Endothelial cell of umbilical vein (primary cell): ENCODE data around the gene OR6X1.

Experiments used
- CTCF ChIP-seq, 2 donors: IDR thresholded peaks; 1 replicate in 1 of 2; 2 replicates in 1 of 2; pipeline ENCODE4 v1.5.1; 2011; ENCODE audit warnings: low read length in 2 of 2, mild to moderate bottlenecking in 2 of 2, moderate library complexity in 2 of 2, control low read depth in 1 of 2, inconsistent platforms in 1 of 2, low read depth in 1 of 2; ENCODE audit not compliant: insufficient read depth in 1 of 2; ENCODE audit errors: extremely low read depth in 1 of 2
- EZH2 ChIP-seq: IDR thresholded peaks from 2 replicates; pipeline ENCODE4 v1.6.1; 2012; ENCODE audit warnings: borderline replicate concordance, low read depth, mild to moderate bottlenecking, moderate library complexity, low read length, inconsistent platforms; ENCODE audit not compliant: severe bottlenecking
- JUN ChIP-seq: IDR thresholded peaks from 2 replicates; pipeline ENCODE4 v1.6.1; 2011; ENCODE audit warnings: borderline replicate concordance, low read depth; ENCODE audit not compliant: insufficient read length, insufficient read depth
- MYC ChIP-seq: IDR thresholded peaks from one replicate; pipeline ENCODE4 v1.6.1; 2011; ENCODE audit warnings: mild to moderate bottlenecking, low read depth, low read length
- POLR2A ChIP-seq: IDR thresholded peaks from 2 replicates; pipeline ENCODE4 v1.6.1; 2012; ENCODE audit warnings: low read depth, mild to moderate bottlenecking, control low read depth, low read length
- POLR2AphosphoS5 ChIP-seq: IDR thresholded peaks from 2 replicates; pipeline ENCODE4 v1.6.1; 2012; ENCODE audit warnings: low read depth, mild to moderate bottlenecking, control low read depth, low read length, moderate library complexity; ENCODE audit not compliant: insufficient read depth

- no peak for TF ChIP-seq EZH2
- TF ChIP-seq POLR2A = no peak
- no peak for TF ChIP-seq CTCF (IDR thresholded peaks at IDR 0.05; ENCODE audit: extremely low read depth in 1 of 2, insufficient read depth in 1 of 2, low read depth in 1 of 2, low read length in 2 of 2)
- no peak for TF ChIP-seq POLR2AphosphoS5
- TF ChIP-seq MYC = no peak
- TF ChIP-seq JUN = no peak
Observed at GRCh38 chr11:123736769-123737168, 17.5 kb downstream of the OR6X1 start.
